Pons (tissue), 1 donor: ENCODE results near the gene ATG10.

Source experiments
- DNase-seq: peaks from one replicate; pipeline ENCODE4 v3.0.0-alpha.2; 2016; ENCODE audit warnings: low spot score

ATG10 gene

GRCh38 chr5:82276800-82277612 lies 305.2 kb downstream of the ATG10 start:
- no peak for DNase-seq

GRCh38 chr5:82277613-82277986 lies 305.8 kb downstream of the ATG10 start:
- no peak for DNase-seq

GRCh38 chr5:82277987-82278710 lies 306.3 kb downstream of the ATG10 start, which contains the start of gene RPS23:
RPS23 (minus strand) TSS chr5:82278354; CDS start chr5:82278323, 31 bp downstream.
- DNase-seq: peak; percentile 95

- no peak for DNase-seq
These were observed 307.0 kb downstream of the ATG10 start for GRCh38 chr5:82278711-82279370.

- DNase-seq: no peak
These were observed 312.1 kb downstream of the ATG10 start for GRCh38 chr5:82283893-82284292.

- no peak for DNase-seq
These were observed 313.4 kb downstream of the ATG10 start for GRCh38 chr5:82285206-82285605.

GRCh38 chr5:82287625-82288024 lies 315.8 kb downstream of the ATG10 start:
- no peak for DNase-seq

- DNase-seq: no peak
These were observed 318.2 kb downstream of the ATG10 start for GRCh38 chr5:82290005-82290404.

- no peak for DNase-seq
These were observed 319.1 kb downstream of the ATG10 start for GRCh38 chr5:82290908-82291307.

GRCh38 chr5:82291420-82291819 lies 319.6 kb downstream of the ATG10 start:
- no peak for DNase-seq

- DNase-seq: no peak
These were observed 323.3 kb downstream of the ATG10 start for GRCh38 chr5:82295144-82295543.

- no peak for DNase-seq
These were observed 324.2 kb downstream of the ATG10 start for GRCh38 chr5:82295959-82296531.

- no peak for DNase-seq
These were observed 325.1 kb downstream of the ATG10 start for GRCh38 chr5:82296929-82297328.

- no peak for DNase-seq
These were observed 325.9 kb downstream of the ATG10 start for GRCh38 chr5:82297711-82298110.

GRCh38 chr5:82298668-82299067 lies 326.8 kb downstream of the ATG10 start:
- DNase-seq: no peak

GRCh38 chr5:82301190-82301589 lies 329.4 kb downstream of the ATG10 start:
- no peak for DNase-seq
